ENCODE measurements around the gene MBOAT2. TPM values are rescaled to one million over a fixed set of nuclear protein-coding genes. Genes with fewer than 3 reads are reported as not detected.

MBOAT2 gene
- total and polyA plus RNA-seq, 4 donors, result 0.57 to 65.5 (median 3.2) TPM

DNA sequence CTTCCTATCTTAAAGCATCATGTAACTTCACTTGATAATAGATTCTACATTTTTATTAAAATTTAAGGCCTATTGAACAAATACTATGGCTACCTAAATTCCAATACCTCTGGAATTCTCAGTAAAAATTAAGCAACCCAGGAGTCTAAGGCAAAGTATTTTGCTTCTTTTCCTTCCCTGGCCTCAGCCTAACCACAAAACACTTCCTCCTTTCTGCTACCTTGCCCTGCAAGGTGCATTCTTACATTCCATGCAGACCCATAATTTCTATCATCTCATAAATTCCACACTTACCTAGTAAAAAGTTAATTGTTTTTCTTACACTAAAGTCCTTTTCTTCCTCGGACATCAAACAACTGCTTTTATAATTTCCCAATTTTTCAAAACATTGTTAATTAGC is 3.7 kb downstream of the MBOAT2 start:
- Histone ChIP-seq H3K4me1 (ENCODE audit: control insufficient read depth in 4 of 4, insufficient read depth in 4 of 4, low read length in 3 of 4) (peaks cover 4 to 11% (median 10%) of the 10 kb centered on the region in 4 donors), H3K27me3 (ENCODE audit: control insufficient read depth in 4 of 4, insufficient read depth in 4 of 4, low read length in 3 of 4) (peaks cover 0 to 7% (median 4%) of the 10 kb centered on the region in 4 donors), H3K36me3 (ENCODE audit: control insufficient read depth in 4 of 4, insufficient read depth in 3 of 4, low read depth in 1 of 4, low read length in 3 of 4) (no peaks in the 10 kb centered on the region), H3K4me3 (ENCODE audit: low read depth in 1 of 3, low read length in 3 of 3) (no peak overlapping the region), H3K9me3 (ENCODE audit: control insufficient read depth in 4 of 4, low read length in 3 of 4) (no peaks in the 10 kb centered on the region), H3K9ac (ENCODE audit: low read depth in 1 of 2, low read length in 2 of 2) (no peak overlapping the region), H3K27ac (ENCODE audit: low read depth in 1 of 2, low read length in 2 of 2) (no peak overlapping the region)
- no peak for DNase-seq (ENCODE audit: low spot score)
- TF ChIP-seq, protein P1, sequence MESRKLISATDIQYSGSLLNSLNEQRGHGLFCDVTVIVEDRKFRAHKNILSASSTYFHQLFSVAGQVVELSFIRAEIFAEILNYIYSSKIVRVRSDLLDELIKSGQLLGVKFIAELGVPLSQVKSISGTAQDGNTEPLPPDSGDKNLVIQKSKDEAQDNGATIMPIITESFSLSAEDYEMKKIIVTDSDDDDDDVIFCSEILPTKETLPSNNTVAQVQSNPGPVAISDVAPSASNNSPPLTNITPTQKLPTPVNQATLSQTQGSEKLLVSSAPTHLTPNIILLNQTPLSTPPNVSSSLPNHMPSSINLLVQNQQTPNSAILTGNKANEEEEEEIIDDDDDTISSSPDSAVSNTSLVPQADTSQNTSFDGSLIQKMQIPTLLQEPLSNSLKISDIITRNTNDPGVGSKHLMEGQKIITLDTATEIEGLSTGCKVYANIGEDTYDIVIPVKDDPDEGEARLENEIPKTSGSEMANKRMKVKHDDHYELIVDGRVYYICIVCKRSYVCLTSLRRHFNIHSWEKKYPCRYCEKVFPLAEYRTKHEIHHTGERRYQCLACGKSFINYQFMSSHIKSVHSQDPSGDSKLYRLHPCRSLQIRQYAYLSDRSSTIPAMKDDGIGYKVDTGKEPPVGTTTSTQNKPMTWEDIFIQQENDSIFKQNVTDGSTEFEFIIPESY (IDR thresholded peaks at IDR 0.05), result no peak
- TF ChIP-seq RAD21 (IDR thresholded peaks at IDR 0.05), result no peak
- TF ChIP-seq SP1 (IDR thresholded peaks at IDR 0.05), result no peak
- TF ChIP-seq NR2F2 (IDR thresholded peaks at IDR 0.05), result no peak
- WGBS, result 81% methylated on average over 1 of the region's 1 CpG

DNA sequence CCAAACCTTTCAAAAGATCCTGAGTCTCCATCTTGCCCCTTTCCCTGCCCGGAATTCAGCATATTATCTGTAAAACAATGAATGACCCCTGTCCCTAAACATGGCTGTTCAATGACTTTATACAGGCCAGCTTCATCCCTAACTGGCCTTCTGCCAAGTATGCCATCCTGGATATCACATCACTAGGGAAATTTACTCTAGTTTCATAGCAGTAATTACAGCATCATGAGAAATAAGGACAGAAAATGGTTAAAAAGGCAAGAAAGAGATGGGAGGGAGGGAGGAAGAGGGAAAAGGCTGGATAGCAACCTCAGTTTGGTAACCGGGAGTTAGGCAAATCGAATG is 4.4 kb downstream of the MBOAT2 start:
- H3K9me3 ChIP-seq (ENCODE audit: control insufficient read depth in 4 of 4, low read length in 3 of 4), result no peaks in the 10 kb centered on the region
- H3K36me3 ChIP-seq (ENCODE audit: control insufficient read depth in 4 of 4, insufficient read depth in 3 of 4, low read depth in 1 of 4, low read length in 3 of 4), result no peaks in the 10 kb centered on the region
- H3K4me1 ChIP-seq (ENCODE audit: control insufficient read depth in 4 of 4, insufficient read depth in 4 of 4, low read length in 3 of 4), result peaks cover 4 to 11% (median 10%) of the 10 kb centered on the region in 4 donors
- 76% methylated on average over 3 of the region's 3 CpGs for WGBS
- H3K4me3 ChIP-seq (ENCODE audit: low read depth in 1 of 3, low read length in 3 of 3), result no peak overlapping the region
- H3K27me3 ChIP-seq (ENCODE audit: control insufficient read depth in 4 of 4, insufficient read depth in 4 of 4, low read length in 3 of 4), result peaks cover 0 to 6% (median 4%) of the 10 kb centered on the region in 4 donors
- TF ChIP-seq, protein P2, sequence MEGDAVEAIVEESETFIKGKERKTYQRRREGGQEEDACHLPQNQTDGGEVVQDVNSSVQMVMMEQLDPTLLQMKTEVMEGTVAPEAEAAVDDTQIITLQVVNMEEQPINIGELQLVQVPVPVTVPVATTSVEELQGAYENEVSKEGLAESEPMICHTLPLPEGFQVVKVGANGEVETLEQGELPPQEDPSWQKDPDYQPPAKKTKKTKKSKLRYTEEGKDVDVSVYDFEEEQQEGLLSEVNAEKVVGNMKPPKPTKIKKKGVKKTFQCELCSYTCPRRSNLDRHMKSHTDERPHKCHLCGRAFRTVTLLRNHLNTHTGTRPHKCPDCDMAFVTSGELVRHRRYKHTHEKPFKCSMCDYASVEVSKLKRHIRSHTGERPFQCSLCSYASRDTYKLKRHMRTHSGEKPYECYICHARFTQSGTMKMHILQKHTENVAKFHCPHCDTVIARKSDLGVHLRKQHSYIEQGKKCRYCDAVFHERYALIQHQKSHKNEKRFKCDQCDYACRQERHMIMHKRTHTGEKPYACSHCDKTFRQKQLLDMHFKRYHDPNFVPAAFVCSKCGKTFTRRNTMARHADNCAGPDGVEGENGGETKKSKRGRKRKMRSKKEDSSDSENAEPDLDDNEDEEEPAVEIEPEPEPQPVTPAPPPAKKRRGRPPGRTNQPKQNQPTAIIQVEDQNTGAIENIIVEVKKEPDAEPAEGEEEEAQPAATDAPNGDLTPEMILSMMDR (IDR thresholded peaks at IDR 0.05; ENCODE audit: low read depth, low read length, missing input control), result no peak
- no peak for TF ChIP-seq NR2F2 (IDR thresholded peaks at IDR 0.05)
- TF ChIP-seq FOXA2 (IDR thresholded peaks at IDR 0.05), result no peak
- TF ChIP-seq, protein P3, sequence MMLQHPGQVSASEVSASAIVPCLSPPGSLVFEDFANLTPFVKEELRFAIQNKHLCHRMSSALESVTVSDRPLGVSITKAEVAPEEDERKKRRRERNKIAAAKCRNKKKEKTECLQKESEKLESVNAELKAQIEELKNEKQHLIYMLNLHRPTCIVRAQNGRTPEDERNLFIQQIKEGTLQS (IDR thresholded peaks at IDR 0.05), result no peak
- TF ChIP-seq GABPA (IDR thresholded peaks at IDR 0.05 in 1 of 2, conservative IDR thresholded peaks at IDR 0.05 in 1 of 2), result no peak
- TF ChIP-seq RXRA (IDR thresholded peaks at IDR 0.05), result no peak
- TF ChIP-seq SP1 (IDR thresholded peaks at IDR 0.05), result no peak
- no peak for TF ChIP-seq YY1 (IDR thresholded peaks at IDR 0.05)
- no peak for TF ChIP-seq TAF1 (conservative IDR thresholded peaks at IDR 0.05)
- TF ChIP-seq, protein P1 (IDR thresholded peaks at IDR 0.05), result no peak
- no peak for TF ChIP-seq HNF4G (IDR thresholded peaks at IDR 0.05)
- TF ChIP-seq, protein P4, sequence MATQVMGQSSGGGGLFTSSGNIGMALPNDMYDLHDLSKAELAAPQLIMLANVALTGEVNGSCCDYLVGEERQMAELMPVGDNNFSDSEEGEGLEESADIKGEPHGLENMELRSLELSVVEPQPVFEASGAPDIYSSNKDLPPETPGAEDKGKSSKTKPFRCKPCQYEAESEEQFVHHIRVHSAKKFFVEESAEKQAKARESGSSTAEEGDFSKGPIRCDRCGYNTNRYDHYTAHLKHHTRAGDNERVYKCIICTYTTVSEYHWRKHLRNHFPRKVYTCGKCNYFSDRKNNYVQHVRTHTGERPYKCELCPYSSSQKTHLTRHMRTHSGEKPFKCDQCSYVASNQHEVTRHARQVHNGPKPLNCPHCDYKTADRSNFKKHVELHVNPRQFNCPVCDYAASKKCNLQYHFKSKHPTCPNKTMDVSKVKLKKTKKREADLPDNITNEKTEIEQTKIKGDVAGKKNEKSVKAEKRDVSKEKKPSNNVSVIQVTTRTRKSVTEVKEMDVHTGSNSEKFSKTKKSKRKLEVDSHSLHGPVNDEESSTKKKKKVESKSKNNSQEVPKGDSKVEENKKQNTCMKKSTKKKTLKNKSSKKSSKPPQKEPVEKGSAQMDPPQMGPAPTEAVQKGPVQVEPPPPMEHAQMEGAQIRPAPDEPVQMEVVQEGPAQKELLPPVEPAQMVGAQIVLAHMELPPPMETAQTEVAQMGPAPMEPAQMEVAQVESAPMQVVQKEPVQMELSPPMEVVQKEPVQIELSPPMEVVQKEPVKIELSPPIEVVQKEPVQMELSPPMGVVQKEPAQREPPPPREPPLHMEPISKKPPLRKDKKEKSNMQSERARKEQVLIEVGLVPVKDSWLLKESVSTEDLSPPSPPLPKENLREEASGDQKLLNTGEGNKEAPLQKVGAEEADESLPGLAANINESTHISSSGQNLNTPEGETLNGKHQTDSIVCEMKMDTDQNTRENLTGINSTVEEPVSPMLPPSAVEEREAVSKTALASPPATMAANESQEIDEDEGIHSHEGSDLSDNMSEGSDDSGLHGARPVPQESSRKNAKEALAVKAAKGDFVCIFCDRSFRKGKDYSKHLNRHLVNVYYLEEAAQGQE (IDR thresholded peaks at IDR 0.05), result no peak
- TF ChIP-seq JUND (IDR thresholded peaks at IDR 0.05), result no peak
- TF ChIP-seq RAD21 (IDR thresholded peaks at IDR 0.05), result no peak
- no peak for TF ChIP-seq EGR1 (IDR thresholded peaks at IDR 0.05; ENCODE audit: low read depth in 2 of 2)
- no peak overlapping the region for H3K9ac ChIP-seq (ENCODE audit: low read depth in 1 of 2, low read length in 2 of 2)
- DNase-seq (ENCODE audit: low spot score), result no peak
- no peak overlapping the region for H3K27ac ChIP-seq (ENCODE audit: low read depth in 1 of 2, low read length in 2 of 2)
